ENCODE data around the gene UBASH3A.

UBASH3A gene

DNA sequence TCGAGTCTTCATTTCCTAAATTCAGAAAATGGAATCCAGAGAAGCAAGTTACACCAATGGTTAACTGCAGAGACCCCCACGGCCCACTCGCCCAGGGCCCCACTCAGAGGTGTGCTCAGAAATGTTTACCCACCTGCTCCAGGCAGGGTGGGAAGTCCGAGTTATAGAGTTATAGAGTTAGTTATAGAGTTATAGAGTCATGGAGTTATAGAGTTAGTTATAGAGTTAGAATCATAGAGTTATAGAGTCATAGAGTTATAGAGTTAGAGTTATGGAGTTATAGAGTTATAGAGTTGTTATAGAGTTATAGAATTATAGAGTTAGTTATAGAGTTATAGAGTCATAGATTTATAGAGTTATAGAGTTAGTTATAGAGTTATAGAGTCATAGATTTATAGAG, 31.7 kb downstream of the UBASH3A start:
- DNase-seq: no peak

DNA sequence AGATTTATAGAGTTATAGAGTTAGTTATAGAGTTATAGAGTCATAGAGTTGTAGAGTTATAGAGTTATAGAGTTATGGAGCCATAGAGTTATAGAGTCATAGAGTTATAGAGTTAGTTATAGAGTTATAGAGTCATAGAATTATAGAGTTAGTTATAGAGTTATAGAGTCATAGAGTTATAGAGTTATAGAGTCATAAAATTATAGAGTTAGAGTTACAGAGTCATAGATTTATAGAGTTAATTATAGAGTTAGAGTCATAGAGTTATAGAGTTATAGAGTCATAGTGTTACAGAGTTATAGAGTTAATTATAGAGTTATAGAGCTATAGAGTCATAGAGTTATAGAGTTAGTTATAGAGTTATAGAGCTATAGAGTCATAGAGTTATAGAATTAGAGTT, 32.1 kb downstream of the UBASH3A start:
- no peak for DNase-seq

DNA sequence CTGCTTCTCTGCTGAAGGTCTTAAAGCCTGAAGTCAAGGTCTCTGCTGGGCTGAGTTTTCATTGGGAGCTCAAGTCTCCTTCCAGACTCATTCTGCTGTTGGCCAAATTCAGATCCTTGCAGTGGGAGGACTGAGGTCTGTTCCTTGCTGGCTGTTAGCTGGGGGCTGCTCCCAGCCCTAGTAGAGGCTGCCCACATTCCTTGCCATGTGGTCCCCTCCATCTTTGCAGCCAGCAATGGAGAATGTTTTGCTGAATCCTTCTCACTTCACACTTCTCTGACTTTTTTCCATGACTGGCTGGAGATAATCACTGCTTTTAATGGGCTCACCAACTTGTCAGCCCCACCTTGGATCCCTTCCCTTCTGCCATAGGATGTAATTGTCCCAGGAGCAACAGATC, 33.2 kb downstream of the UBASH3A start:
- no peak for DNase-seq

DNA sequence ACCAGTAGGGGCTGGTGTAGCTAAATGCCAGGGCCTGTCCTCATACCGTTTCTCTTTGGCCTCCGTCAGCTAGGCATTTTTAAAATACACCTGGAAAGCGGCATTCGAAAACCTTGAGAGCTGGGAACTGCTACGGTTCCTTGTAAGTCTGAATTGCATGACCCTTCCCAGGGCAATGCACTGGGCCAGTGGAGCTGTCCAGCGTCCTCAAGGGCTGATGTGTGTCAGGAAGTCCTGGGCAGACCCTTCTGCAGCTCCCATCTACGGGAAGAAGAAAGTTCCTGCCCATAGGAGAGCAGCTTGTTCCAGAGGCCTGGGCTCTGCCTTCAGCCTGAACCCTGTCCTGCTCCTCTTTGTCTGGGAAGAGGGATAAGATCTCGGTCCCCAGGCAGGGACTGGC, 34.1 kb downstream of the UBASH3A start:
- DNase-seq: no peak

DNA sequence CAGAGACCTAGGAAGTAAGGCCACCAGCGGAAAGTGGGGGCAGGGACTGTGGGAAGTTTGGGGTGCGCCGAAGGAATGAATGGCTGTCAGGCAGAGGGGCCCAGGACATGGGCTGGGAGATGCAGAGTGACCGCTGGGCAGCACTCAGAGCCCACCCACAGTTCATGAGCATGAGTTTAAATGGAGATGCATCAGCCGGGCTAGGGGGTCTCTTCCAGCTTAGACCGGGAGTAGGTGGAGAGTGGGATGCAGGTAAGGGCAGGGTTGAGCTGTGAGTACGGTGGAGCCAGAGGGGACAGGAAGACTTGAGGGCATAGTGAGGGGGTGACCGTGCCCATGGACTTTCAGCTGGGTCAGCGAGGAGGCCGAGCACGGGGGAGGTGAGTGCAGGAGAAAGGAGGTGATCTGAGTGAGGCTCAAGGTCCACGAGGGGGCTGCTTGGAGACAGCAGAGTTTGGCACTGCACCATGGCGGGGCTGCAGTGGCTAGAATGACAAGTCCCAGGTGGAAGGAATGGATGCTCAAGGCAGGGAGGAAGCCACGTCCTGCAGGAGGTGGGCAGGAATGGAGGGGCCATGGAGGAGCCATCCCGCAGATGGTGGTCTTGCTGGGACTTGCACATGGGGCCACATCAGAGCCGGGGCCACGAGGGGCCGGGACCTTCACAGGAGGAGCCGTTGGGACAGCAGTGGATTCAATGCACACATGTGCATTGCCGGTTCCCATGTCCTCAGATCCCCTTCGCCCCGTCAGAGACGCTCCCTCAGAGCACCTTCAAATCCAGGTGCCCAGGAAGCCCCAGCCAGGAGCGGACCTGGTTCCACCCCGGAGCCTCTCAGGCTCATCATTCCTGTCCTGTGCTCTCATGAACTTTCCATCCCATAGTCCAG, 34.9 kb downstream of the UBASH3A start:
- DNase-seq: no peak

DNA sequence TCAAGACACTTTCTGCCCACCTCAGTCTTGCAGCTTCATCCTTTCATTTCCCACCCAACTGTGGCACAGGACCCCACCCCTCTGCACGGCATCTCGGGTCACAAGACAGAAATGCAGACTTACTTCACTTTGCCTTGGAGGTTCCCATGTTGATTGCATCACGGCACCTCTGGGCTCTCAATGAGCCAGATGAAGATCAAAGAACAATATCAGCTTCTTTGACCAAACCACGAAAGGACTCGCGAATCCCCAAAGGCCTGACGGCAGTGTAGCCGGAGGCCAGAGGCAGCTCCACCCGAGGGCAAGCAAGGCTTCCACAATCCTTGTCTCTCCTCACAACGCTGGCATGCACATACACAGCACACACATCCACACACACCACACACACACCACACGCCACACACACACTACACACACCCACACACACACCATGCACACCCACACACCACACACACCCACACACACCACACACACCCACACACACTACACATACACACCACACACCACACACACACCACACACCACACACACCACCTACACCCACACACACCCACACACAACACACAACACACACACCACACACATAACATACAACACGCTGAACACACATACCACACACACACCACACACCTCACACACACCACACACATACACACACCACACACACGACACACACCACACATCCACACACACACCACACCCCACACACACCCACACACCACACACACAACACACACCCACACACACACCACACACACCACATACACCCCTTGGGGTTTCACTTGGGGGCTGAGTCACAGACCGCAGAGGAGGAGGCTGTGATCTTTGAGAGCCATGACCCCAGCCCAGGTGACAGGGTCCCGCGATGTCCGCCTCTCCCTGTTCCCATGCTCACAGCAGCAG, 35.8 kb downstream of the UBASH3A start:
- no peak for DNase-seq

DNA sequence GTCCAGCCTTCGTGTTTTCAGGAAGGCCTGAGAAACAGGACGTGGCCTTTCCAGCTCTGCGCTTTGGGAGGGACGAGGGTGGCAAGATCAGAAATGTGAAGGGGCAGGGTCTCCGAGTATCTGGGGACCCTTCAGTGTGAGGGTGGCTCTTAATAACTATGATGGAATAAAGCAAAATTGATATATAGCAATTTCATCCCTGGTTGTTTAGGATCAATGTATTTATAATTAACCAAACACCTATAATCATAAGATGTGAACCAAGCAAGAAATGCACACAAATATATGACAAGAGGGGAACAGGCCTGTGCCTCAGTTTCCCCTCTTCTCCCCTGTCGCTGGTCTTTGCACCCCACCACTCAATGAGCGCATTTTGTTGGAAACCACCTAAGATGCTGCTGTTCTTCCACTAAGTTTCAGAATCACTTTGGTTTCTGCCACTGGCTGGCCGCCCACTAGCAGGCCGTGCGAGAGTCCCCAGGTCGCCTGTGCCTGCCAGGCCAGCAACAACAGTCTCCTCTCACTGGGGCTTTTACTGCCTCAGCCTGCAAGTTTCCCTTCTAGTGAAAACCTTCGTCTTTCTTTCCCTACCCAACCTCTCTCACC, 36.6 kb downstream of the UBASH3A start:
- DNase-seq: no peak

DNA sequence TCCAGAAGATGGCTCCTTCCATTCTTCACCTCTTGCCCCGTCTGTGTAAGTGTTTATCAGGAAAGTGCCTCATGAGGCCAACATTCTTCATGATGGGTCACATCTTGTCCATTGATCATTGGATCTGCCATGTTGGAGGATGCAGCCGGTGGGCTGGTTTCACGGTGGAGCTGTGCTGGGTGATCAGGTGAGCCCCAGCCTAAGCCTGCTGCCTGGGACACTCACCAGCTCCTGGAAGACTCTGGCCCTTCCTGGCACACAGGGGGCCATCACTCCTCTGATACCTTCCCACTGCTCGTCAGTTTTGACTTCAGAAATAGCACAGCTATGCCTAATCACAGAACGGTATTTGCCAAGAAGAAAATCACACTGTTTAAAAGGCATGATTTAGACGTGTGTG, 38.3 kb downstream of the UBASH3A start:
- no peak for DNase-seq

DNA sequence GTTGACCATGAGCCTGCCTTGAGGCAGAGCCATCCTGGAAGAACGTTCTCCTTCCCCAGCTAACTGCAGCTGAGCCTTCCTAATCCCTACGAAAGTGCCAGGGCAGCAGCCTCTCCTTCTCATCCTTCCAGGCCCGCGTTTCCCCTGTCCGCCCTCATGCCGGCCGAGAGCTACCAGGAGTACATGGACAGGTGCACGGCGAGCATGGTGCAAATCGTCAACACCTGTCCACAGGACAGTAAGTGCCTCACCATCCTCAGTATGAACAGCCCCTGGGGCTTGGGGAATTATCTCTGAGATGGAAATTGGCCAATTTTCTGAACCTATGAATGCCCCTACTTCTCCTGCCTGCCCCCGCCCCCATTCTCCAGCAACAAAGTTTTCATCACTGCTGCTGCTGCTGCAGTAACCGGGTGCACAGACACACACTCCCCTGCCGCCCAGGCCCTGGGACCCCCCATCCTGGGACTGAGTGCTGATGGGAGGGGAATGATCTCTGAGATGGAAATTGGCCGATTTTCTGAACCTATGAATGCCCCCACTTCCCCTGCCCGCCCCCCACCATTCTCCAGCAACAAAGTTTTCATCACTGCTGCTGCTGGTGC, 39.6 kb downstream of the UBASH3A start:
- no peak for DNase-seq

DNA sequence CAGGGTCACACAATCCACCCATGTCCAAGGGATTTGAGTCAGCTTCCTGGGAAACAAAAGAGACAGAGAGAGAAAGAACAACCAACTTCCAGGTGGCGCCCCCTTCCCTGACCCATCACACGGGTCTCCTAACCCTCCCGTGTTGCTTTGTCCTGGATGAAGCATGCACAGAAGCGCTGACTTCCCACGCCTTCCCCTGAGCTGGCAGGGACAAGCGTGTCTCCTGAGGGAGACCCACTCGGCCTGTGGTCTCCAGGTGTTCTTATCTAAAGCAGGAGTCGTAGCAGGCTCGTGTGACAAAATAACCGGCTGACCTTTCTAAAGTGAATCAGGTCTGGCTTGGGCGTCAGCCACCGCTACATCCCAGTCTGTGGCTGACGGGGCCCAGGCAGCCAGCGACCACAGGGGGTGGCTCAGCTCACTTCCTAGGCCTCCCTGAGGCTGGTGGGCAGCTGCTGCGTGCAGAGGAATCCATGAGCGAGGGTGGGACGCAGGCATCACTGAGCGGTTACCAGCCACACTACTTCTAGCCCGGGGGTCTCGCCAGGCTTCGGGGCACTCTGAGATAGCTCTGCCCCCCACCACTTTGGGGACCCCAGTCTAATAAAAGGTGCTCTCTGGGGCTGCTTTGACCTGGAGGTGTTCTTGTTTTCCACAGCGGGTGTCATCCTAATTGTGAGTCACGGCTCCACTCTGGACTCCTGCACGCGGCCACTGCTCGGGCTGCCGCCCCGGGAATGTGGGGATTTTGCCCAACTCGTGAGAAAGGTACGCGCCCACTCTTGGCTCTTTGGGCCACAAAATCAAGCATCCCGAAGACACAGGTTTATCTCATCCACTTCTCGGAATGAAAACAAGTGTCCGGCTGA, 40.4 kb downstream of the UBASH3A start:
- no peak for DNase-seq

DNA sequence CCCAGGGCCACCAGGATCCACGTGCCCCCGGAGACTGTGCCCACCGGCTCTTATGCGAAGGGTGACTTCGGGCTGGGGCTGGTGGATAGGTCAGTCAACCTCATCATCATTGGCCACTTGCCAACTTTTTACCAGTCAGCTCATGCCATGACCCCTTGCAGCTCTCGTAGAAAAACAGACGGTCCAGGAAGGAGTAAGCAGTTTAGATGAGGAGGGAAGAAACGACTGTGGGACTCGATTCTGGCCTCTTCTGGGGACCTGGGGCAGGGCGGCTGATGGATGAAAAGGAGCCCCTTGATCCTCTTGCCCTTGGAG, 41.0 kb downstream of the UBASH3A start:
- DNase-seq: no peak

DNA sequence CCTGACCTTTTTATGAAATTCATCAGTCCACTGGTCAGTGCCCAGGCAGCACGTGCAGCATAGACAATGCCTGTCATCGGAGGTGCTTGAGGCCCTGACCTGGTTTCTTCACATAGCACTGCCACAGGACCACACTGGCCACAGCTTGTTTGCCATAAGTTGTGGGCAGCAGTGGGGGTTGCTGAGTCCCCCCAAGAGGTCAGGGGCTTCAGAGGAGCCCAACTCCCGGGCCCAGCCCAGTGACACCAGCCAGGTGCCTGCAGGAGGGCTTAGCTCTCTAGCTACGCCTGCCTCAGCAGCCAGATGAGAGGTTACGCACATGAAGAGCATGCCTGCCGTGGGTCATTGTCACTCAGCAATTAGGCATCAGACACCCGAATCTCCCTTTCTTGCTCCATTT, 41.6 kb downstream of the UBASH3A start:
- no peak for DNase-seq

DNA sequence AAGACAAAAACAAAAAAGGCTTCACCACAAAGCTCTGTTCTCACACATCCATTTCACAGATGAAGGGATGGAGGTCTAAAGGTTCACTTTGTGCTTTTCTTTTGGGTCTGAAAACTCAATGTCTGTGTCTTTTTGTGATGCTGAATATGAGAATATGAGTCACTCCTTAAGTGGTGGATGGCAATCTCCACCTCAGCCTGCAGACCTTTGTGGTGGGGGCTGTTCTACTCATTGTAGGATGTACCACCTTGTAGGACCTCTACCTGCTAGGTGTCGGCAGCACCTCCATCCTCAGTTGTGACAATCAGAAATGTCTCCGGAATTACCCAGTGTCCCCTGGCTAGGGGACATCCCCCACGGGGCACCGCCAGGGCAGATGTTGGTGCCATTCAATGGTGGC, 42.8 kb downstream of the UBASH3A start:
- DNase-seq: no peak

DNA sequence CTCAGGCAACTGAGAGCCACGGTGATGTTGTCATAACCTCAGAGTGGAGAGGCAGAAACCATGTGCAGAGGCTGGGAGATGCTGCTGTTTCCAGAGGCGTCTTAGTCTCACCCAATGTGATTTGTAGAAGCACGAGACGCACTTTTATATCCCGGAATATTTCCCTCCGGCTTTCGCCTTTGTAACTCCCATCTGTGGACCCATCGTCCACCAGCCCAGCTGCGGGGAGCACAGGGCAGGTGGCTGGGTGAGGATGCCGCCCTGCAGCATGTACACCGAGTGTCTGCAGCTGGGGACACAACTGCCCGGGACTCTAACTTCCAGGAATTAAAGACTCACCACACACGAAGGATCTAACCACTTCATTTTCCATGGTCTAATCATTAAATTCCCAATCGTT, 43.5 kb downstream of the UBASH3A start:
- DNase-seq: no peak

DNA sequence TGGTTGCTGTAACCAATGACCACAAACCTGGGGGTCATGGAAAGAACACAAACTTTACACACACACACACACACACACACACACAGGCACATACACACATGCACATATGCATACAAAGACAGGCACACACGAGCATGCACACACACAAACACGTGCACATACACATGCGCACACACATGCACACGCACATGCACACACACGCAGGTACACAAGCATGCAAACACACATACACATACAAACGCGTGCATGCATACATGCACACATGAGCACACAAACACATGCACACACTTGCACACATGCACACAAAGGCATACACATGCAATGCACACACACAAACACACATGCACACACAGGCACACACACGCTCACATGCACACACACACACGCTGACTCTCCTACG, 44.0 kb downstream of the UBASH3A start:
- DNase-seq: no peak

DNA sequence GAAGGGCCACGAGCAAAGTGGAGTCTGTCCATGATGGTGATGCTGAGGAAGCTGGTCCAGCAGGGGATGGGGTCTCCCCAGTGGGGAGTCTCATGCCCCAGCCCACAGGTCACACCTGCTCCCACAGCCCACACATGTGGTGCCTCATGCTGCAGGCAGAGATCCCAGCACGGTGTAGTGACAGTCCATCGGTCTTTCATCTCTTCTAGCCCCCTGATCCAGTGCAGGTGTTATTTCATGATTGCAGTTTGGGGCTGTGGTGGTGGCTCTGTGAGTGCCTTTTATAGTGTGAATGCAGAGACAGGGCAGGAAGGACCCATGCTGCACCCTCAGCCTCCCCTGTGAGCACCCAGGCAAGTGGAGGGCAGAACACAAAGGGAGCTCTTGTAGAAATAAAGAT, 45.0 kb downstream of the UBASH3A start:
- DNase-seq: no peak

DNA sequence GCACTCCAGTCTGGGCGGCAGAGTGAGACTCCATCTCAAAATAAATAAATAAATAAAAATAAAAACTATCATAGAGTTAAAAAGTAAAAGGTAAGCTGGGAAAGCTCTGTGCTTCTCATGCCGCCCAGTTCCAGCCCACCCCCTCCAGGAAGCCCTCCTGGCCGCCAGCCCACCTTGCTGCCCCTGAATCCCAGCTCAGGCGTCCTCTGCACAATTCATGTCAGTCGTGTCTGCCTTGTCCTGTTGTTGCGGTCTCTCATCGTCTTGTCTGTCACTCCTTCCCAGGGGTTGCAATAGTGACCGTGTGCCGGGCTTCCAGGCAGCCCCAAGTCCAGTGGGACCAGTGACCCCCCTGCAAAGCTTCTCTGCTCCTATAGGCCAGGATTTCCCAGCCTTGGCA, 48.2 kb downstream of the UBASH3A start:
- no peak for DNase-seq

DNA sequence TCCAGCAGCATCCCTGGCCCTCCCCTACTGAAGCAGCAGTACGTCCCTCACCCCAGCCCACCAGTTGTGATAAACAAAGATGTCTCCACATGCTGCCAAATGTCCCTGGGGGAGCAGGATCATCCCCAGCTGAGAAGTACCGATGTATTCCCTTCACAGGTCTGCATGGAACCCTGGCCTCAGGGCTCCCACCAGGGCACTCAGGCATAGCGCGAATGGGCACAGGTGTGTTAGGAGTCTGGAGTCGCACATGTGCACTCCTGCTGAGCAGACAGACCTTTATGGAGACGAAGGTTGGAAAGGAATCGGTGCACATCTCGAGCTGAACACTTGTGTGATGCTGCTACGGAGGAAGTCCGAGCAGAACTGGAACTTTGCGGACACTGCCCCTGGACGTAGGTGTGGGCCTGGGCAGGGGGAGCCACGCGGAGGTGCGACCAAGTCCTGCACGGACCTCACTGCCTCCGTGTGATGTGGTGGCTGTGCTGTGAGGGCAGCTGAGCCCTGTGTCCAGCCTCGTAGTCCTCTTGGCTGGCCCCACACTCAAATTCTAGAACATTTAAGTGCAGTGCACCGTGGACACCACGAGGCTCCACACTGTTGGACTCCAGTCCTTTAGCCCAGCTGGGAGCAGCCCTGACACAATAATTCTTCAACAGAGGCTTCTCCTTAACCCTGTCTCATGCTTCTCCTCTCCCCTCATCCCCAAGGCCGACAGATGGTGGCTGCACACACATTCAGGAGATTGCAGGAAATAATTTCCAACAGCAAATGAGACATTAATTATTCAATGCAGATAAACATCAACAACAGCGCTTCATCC, 48.9 kb downstream of the UBASH3A start:
- DNase-seq: no peak

DNA sequence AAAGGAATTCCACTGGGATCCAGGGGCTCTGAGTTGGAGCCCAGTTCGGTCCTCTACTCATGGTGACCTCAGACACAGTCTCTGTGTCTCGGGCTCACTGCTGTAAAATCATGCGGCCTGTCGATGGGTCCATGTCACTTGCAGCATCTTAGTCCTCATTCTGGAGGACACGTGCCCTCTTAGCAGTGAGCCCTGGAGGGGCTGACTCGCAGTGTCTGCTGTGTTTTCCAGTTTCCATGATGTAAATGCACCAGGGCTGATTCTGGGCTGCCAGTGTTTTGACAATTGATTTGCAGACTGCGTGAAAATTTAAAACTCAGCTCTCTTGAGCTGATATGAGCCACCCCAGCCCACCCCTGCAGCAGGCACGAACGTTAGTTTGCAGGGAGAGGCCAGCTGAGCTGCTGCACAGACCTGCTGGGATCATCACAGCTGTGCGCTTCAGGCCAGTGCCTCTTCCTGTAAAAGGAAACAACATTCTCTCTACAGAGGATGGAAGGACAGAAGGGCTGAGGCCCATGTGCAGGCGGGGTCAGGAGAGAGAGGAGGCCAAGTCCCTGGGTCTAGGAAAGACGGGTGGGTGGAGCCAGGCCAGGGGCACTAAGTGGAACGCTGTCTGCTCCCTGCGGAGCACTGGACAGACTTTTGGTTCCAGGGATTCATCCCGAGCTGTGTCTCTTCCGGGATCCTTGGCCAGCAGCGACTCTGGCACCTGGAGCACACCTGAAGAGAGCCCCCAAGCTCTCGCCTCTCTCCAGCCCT, 49.7 kb downstream of the UBASH3A start:
- DNase-seq: no peak

DNA sequence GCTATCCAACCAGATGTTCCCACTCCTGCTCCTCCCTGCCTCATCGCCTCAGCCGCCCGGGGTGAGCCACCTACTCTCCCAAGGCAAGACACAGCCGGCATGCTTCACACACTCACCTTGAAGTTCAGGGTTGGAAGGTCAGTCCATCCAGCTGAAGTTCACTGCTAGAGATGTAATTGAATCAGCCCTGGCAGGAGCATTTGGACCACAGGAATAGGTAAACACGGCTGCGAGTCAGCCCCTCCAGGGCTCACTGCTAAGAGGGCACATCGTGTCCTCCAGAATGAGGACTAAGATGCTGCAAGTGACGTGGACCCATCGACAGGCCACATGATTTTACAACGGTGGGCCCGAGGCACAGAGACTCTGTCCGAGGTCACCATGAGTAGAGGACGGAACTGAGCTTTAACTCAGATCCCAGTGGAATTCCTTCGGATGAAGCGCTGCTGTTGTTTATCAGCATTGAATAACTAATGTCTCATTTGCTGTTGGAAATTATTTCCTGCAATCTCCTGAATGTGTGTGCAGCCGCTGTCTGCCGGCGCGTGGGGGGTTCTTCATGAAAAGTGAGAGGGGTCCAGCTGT, 50.4 kb downstream of the UBASH3A start:
- DNase-seq: no peak
